Stimulated activated CD4-positive, alpha-beta T cell treated with anti-CD3 and anti-CD28 coated beads, Interleukin-4, amount 100 ng/mL, for 1 hour (primary cell): ENCODE results near the gene BNIP2.
"Not testable (repeated sequence)": the region's sequence is repeated elsewhere in the genome, so short reads cannot be mapped to it uniquely, and the experiment has no call there.

Experiments used
- DNase-seq: peaks from one replicate; pipeline ENCODE4 v3.0.0-alpha.2; 2020

The BNIP2 gene, protein sequence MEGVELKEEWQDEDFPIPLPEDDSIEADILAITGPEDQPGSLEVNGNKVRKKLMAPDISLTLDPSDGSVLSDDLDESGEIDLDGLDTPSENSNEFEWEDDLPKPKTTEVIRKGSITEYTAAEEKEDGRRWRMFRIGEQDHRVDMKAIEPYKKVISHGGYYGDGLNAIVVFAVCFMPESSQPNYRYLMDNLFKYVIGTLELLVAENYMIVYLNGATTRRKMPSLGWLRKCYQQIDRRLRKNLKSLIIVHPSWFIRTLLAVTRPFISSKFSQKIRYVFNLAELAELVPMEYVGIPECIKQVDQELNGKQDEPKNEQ

DNA sequence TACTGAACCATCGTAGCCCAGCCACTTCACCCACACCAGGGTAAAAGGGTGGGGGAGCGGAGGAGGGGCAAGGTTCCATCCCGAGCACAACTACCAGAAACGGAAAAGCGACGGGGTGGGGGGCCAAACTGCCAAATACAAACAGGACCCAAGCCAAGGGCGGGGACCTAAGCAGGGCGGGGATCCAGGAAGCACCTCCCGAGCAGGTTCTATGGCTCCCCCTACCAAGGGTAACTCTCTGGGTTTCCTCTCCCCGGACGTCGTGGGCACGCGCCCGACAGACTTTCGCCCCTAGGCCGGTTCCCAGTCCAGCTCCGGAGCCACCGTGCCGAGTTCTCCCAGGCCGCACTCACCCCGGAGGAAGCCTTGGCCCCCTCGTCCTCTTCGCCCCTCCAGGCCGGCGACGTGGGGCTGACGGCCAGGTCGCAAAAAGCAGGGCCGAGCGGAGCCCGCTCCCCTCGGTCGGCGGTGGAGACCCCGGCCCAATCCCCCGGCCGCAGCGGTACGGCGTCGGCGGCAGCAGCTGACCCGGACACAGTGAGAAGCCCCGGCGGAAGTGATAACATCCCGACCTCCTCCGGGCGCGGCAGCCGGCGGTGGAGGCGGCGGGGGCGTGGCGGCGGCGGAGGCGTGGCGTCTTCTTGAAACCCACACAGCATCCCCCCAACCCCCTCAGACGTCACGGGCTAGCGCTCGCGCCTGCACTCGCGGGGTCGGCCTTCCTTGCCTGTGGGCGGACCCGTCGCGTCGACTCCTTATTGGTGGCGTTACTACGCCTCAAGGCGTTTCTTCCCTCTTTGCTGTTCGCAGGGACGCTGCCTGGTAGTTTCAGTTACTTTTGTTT is at the start of gene BNIP2:
Gene BNIP2 (minus strand): TSS at position 539 of the 844 bp plus-strand sequence. CDS start 6,863 bp downstream, outside the sequence.
- peak; percentile 98 for DNase-seq

DNA sequence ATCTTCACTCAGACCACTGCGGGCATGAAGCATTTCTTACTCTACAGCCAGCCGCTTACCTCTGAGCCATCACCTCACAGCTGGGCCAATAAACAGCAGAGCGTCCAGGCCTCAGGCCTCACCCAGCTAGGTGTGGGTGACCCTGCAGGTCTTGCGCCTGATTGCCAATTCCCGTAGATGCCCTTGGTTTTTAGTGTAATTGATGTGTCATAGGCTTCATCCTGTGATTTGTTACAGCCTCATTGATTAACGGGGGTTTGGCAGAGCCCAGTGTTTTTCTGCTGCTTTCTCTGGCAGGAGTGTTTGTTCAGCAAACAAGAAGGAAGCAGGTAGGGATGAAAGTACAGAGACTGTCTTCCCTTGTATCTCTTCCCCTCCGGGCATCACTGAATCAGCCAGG is 49.6 kb upstream of the BNIP2 start:
- DNase-seq = no peak

- DNase-seq = no peak
Measured at GRCh38 chr15:59736181-59736580, 47.1 kb upstream of the BNIP2 start.

GRCh38 chr15:59725151-59725486 is 36.0 kb upstream of the BNIP2 start:
- DNase-seq = no peak

DNA sequence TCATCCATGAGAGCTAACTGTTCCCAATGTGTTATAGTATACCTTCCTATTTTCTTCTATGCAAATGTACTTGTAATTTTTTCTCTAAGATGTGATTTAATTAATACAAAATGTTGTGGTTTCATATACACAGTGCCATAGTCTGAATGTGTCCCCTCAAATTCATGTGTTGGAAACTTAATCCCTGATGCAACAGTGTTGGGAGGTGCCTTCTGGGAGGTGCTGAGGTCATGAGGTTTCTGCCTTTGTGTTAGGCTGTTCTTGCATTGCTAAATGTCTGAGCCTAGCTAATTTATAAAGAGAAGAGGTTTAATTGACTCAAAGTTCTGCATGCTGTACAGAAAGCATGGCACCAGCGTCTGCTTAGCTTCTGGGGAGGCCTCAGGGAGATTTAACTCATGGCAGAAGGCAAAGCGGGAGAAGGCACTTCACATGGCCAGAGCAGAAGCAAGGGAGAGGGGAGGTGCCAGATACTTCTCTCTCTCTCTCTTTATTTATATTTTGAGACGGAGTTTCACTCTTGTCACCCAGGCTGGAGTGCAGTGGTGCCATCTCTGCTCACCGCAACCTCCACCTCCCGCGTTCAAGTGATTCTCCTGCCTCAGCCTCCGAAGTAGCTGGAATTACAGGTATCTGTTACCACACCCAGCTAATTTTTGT is 34.7 kb upstream of the BNIP2 start:
- DNase-seq = no peak

- DNase-seq = no peak
Measured at GRCh38 chr15:59722476-59722875, 33.4 kb upstream of the BNIP2 start.

DNA sequence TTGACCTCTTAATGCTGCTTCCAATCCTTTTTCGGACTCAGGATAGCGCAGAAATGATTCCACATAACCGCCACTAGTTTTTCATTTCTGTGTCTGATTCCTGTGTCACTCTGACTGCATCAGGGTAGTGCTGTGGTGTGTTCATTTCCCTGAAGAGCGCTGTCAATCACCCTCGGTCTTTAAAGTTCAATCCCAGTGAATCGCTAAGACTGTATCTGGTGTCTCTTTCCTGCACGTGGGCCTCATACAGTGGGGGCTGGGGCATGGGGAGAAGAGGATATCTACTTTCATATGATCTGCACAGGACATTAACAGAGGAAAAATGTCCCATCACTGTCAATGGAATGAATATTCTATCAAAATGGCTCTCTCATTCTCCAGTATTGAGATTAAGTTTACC is 32.9 kb upstream of the BNIP2 start:
- no peak for DNase-seq

DNA sequence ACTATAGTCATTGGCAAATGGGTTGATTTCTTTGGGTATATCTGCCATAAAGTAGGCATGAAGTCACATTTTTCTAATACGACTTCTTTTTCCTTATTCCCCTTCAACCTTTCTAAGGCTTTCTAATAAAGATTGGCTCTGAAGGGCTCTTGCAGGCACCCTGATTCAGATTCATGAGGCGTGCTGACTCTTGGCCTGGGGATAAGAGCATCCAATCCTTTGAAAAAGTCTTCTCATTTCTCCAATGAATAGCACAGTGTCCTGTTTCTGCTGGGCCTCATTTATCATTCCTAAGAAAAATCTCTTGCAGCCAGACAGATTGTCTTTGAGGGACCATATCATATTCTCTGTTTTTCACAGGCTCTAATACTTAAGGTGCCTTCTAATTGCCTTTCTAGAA is 32.3 kb upstream of the BNIP2 start:
- no peak for DNase-seq

GRCh38 chr15:59713177-59713576 is 24.1 kb upstream of the BNIP2 start:
- DNase-seq = no peak

GRCh38 chr15:59711451-59712243 is 22.5 kb upstream of the BNIP2 start:
- no peak for DNase-seq

DNA sequence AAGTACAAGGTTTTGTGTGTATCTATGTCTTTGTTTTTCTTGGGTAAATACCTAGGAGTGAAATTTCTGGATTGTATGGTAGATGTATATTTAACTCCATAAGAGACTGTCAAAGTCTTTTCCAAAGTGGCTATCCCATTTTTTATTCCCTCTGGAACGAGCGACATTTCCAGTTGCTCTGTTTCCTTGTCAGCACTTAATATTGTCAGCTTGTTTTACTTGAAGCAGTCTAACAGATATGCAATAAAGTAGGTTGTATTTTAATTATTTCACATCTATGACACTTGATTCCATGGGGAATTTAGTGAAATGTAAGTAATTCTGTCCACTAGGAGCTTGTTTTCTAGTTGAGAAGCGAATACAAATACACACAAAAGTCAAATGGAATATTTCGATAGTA is 18.5 kb upstream of the BNIP2 start:
- DNase-seq = no peak

DNA sequence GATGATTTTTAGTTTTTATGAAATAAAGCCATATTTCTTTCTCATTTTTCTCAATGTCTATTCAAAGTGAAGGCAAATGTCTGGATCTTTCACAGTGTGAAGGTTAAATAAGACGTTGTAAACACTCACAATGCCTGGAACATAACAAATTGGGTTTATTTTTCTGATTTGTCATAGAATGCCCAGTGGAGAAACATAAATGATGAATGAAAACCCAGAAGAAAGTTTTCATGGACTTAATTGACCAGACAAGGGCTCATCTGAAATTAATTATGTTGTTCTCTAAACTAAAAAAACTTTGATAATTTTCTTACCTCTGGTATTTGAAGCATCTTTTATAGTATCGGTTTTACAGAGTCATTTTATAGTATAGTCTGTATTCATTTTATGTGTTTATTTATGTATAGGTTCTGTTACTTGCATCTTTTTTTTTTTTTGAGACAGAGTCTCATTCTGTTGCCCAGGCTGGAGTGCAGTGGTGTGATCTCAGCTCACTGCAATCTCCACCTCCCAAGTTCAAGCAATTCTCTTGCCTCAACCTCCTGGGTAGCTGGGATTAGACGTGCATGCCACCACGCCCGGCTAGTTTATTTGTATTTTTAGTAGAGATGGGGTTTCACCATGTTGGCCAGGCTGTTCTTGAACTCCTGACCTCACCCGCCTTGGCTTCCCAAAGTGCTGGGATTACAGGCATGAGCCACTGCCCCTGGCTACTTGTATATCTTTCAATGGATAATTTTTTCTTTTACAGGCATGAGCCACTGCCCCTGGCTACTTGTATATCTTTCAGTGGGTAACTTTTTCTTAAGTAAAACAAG is 15.1 kb upstream of the BNIP2 start:
- no peak for DNase-seq

GRCh38 chr15:59702351-59702750 is 13.2 kb upstream of the BNIP2 start:
- DNase-seq = no peak

- DNase-seq = no peak
Measured at GRCh38 chr15:59701880-59702279, 12.8 kb upstream of the BNIP2 start.

GRCh38 chr15:59699810-59700431 is 10.8 kb upstream of the BNIP2 start:
- no peak for DNase-seq

GRCh38 chr15:59698065-59698464 is 8.9 kb upstream of the BNIP2 start:
- not testable (repeated sequence) for DNase-seq

DNA sequence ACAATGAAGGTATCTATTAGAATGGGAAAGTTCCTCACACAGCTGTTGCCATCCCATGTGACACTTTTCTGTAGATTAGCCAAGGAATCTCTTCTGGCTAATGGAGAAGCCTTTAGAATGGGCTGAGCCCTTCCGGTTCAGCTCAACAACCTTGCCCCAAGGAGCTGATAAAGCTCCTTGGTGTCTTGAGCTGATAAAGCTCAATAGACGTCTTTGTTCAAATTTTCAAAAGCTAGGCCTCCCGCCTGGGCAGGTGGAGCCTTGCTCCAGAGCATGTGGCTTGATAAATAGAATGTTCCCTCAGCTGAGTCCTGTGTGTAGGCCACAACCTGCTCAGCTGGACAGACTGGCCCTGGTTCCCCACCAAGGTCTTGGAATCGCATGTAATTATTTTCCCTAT is 7.2 kb upstream of the BNIP2 start:
- no peak for DNase-seq

DNA sequence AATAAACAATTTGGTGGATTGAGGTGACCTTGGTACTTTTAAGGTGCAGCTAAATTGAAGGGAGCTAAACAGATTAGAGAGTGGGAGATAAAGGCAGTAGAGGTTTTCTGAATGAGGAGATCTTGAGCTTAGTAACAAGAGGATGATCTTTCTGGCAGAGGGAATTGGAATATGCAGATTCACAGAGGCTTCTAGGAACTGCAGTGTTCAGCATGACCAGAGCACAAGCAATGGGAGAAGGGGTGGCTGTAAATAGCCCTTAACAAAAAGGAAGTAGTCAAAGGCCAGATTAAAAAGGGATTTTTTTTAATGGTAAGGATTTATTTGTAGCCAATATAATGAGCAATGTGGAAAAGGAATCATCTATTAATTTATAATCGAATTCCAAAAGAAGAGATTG is 5.7 kb upstream of the BNIP2 start:
- DNase-seq = no peak

GRCh38 chr15:59691194-59691805 is 2.2 kb upstream of the BNIP2 start:
- peak; percentile 22 for DNase-seq

DNA sequence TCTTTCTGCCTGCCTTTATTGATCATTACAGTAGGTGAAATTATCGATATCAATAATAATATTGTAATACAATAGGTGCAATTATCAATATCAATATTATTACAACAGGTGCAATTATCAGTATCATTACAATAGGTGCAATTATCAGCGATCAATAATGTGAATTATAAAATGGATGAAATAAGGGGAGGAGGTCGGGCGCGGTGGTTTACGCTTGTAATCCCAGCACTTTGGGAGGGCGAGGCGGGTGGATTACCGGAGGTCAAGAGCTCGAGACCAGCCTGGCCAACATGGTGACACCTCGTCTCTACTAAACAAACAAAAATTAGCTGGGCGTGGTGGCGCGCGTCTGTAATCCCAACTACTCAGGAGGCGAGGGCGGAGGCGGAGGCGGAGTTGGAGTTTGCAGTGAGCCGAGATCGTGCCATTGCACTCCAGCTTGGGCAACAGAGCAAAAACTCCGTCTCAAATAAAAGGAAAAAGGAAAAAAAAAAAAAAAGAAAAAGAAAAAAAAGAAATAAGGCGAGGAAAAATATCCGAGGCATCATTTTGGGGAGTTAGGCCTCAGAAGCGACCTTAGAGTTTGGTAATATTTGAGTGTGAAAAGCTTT is 611 bp upstream of the BNIP2 start:
- DNase-seq = peak; percentile 59

DNA sequence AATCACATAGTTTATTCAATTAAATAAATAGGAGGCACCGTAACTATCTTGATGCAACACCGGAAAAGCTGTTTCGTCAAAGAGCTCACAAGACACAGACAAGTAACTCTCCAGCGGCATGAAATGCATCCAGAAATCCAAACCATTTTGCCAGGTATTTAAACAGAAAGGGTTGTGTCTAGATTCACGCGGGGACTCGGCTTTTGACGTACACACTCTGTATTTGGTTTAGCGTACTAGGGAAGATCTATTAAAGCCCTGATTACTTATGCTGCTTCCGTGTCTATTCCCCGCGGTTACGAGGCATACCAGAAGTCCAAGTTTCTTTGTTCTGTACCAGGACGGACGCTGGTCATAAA is 718 bp downstream of the BNIP2 start:
- no peak for DNase-seq
